NOMO-1 treated with DMSO at 0.1 percent for 48 hours (cell line): ENCODE results near the gene NAE1.
A peak's percentile ranks its signal among the peaks of the same experiment; 100 is the strongest.
"Not testable (repeated sequence)": the region's sequence is repeated elsewhere in the genome, so short reads cannot be mapped to it uniquely, and the experiment has no call there.

Experiments used
- DNase-seq: peaks from one replicate; lab custom pipeline; 2025; ENCODE audit not compliant: unreplicated experiment; lab: John Stamatoyannopoulos, UW

The NAE1 gene

DNA sequence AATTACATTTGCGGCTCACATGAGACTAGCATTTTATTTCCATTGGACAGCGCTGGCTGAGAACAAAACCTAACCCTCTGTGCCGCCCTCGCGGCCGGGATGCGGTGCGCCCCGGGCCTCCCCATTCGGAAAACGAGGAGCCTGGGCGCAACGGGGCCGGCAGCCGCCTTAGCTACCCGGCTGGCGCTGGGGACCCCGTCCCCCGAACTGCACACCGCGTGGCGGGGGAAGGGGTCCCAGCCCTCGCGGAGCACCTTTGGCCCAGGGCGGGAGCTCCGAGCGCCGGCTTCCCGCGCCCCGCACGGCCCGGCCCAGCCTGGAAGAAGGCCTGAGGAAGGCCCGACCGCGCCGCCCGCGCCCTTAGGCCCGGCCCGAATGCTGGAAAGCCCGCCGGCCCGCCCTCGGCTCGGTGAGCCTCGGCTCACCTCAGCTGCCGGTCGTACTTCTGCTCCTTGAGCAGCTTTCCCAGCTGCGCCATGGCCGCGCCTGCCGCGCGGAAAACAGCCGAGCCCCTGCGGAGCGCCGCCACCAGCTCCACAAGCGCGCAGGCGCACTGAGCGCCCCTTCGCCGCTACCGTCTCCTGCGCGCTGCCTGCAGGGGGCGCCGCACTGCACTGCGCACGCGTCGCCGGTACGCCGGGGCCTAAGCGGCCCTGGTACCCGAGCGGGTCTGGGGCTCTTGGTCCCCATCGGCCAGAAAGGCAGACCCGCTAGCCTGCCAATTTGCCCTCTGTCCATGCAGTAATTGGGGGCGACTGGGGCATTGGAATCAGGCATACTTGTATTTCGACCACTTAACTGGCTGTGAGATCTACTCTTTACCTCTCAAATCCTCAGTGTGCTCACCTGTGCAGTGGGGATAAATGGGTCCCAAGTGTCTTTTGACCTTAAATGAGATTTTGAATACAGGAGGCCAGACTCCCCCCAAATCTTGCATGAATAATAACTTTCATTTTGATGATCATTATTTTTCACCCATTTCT is at the start of gene NAE1:
NAE1 (minus strand) TSS at position 555 of the 983 bp plus-strand sequence; CDS start at position 478, 77 bp downstream.
- DNase-seq, result peak; percentile 81

- DNase-seq, result peak; percentile 36
These were observed 47.3 kb upstream of the NAE1 start for GRCh38 chr16:66878067-66878466.

GRCh38 chr16:66874079-66874775 is 43.5 kb upstream of the NAE1 start:
- peak; percentile 13 for DNase-seq

DNA sequence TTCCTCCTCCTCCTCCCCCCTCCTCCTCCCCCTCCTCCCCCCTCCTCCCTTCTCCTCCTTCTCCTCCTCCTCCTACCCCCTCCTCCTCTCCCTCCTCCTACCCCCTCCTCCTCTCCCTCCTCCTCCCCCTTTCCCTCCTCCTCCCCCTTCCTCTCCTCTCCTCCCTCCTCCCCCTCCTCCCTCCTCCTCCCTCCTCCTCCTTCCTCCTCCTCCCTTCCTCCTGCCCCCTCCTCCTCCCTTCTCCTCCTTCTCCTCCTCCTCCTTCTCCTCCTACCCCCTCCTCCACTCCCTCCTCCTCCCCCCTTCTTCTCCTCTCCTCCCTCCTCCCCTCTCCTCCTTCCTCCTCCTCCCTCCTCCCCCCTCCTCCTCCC is 42.9 kb upstream of the NAE1 start:
- no peak for DNase-seq

DNA sequence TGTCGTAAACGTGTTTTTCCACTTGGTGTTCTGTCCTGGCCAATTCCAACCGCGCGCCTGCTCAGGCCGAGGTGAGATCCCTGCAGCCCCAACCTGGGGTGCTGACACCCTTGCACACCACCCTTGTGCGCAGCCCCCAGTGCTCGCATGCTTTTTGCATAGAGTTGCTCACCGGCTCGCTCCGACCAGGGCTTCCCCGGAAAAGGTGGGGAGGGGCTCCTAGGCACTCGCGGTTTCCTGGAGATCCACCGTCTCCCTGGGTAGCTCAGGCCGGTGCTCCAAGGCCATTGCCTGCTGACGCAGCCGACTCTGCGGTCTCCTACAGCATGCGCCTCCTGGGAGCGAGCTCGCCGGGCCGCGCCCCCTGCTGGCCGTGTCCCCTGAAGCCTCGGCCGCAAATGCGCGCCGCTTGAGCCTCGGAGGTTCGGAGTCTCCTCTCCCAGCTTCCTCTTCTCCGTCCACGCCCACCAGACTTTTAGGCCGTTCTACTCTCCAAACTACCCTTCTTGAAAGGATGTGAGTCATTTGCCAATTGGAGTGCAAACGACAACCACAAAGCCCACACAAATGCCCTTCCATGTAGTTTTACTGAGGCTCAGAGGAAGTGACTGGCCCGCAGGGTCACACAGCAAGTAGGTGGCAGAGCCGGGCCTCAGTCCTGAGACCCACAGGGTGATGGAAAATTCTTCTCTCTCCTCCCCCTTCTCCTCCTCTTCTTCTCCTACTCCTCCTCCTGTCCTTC is 42.3 kb upstream of the NAE1 start:
- DNase-seq, result peak; percentile 100

GRCh38 chr16:66872559-66872942 is 41.8 kb upstream of the NAE1 start:
- DNase-seq, result no peak

DNA sequence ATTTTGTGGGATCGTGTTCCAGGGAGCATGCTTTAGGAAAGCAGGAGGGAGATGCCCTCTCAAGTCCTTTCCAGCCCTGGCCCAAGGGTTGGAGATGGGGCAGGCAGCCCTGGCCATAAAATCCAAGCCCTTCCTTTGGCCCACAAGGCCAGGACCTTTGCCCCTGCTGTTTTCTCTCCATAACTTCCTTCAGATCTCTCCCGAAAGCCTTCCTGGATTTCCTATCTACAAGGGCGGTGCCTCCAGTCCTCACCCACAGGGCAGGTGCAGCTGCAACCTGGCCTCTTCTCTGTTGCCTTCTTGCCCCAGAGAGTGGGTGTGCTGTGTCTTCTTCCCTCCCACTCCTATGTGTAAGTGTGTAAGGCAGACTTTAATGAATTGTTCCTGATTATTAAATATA is 41.1 kb upstream of the NAE1 start:
- DNase-seq, result no peak

- not testable (repeated sequence) for DNase-seq
These were observed 40.6 kb upstream of the NAE1 start for GRCh38 chr16:66871363-66871762.

GRCh38 chr16:66869424-66869823 is 38.6 kb upstream of the NAE1 start:
- DNase-seq, result no peak

DNA sequence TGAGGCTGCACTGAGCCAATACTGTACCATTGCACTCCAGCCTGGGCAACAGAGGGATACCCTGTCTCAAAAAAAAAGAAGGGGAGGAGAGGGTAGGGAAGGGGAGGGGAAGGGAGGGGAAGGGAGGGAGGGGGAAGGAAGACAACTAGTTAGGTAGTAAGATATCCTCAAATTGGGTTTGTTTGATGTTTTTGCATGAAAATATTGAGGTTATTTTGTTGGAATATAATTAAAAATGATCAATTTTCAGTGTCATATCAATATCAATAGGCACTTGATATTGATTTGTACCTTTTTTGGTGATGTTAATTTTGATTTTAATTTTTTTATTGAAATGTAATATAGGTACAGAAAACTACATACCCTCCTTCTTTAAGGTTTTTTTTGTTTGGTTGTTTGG is 32.9 kb upstream of the NAE1 start:
- no peak for DNase-seq

DNA sequence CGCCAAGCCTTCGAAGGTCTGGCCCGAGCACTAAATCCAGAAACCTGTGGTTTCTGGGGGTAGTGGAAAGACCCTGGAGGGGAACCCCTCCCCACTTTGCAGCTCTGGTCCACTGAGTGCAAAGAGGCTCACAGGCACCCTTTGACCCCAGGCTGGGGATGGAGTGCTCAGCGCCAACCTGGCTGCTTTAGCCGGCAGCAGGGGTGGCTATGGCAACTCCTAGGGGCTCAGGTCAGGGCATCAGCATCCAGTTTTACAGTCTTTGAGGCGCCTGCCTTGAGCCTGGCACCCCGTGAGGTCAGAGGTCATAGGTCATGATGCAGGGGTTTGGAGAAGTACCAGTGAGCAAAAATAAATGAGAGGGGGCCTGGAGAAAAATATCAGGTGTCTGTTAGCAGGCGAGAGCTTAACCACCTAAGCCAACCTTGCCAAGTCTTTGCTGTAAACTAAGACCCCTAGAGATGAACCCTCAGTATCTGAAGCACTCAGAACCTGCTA is 31.3 kb upstream of the NAE1 start:
- DNase-seq, result no peak

DNA sequence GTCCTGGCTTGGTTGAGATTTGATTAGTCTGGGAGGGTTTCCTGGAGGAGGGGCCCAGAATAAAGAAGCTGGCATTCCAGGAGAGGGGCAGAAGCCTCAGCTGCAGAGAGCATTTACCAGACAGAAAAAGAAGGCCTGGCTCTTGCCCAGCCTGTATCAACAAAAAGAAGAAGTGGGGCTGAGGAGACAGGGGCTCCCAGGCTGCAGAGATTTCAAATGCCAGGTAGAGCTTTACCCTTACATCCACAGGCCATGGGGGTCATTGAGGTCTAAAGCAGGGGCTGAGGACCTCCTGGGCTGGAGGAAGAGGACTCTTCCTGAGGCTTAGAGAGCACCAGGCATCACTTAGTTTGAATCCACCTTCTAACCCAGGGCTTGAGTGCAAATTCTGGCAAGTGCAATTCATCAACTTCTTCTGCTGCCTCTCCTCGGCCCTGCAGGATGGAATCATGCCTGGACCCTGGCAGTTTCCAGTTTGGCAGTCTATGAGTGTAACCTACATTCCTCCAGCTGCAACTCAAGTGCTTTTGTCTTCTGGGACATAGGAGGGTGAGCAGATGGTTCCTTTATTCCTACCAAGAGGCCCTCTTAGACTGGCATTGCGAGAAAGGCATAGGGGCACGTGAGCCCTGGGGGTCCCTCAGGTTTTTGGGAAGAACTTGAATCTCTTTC is 28.8 kb upstream of the NAE1 start:
- no peak for DNase-seq

DNA sequence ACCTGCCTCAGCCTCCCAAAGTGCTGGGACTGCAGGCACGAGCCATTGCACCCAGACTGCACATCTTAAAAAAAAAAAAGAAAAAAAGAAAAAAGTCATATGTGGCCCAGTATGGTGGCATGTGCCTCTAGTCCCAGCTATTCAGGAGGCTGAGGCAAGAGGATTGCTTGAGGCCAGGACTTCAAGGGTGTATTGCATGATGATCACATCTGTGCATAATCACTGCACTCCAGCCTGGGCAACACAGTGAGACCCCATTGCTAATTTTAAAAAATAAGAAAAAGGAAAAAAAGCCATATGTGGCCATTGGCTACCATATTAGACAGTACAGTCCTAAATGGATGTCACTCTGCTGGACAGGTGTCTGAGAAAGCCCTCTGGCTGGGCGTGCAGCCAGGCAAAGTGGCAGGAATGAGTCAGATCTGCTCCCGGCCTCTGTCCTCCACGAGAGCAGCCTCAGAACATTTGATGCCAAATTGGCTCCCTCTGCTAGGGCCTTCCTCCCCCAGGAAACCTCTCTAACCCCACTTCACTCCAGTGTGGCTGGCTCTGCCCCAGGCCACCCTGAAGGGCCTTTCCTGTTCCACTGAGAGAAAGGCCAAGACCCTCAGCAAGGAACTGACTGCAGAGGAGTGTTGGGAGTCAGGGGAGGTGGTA is 28.1 kb upstream of the NAE1 start:
- DNase-seq, result no peak

DNA sequence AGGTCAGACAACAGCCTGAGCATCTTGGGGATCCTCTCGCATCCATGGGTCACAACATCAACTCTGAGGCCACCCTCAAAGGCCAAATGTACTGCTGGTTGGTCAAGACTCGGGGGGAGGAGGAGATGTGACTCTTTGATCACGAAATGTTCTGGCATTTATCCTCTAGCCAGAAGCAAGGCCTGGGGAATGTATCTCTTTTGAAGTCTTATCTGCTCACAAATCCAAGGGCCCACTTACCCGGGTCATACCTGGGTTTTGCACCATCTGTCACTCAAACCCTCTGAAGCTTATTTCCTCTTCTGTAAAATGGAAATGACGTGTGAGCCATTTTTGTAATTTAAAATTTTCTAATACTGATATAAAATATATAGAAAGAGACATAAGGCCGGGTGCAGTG is 26.7 kb upstream of the NAE1 start:
- no peak for DNase-seq

DNA sequence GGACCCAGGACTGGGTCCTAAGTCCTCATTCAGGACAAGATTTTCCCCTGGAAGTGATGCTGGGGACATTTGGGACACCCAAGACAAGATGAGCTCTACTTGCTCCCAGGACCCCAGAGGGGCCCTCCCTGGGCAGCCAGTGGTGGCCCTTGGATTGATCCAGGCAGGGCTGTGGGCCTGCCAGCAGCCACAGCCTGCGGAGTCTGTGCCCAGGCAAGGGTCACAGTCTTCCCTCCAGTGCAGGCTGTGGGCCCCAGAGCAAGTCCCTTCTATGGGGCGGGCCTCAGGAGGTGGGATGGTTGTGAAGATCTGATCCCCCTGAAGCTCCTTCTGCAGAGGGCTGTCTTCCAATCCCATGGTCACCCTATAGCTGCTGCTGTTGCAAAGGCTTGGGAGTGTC is 26.0 kb upstream of the NAE1 start:
- no peak for DNase-seq

GRCh38 chr16:66856184-66856730 is 25.5 kb upstream of the NAE1 start:
- no peak for DNase-seq

DNA sequence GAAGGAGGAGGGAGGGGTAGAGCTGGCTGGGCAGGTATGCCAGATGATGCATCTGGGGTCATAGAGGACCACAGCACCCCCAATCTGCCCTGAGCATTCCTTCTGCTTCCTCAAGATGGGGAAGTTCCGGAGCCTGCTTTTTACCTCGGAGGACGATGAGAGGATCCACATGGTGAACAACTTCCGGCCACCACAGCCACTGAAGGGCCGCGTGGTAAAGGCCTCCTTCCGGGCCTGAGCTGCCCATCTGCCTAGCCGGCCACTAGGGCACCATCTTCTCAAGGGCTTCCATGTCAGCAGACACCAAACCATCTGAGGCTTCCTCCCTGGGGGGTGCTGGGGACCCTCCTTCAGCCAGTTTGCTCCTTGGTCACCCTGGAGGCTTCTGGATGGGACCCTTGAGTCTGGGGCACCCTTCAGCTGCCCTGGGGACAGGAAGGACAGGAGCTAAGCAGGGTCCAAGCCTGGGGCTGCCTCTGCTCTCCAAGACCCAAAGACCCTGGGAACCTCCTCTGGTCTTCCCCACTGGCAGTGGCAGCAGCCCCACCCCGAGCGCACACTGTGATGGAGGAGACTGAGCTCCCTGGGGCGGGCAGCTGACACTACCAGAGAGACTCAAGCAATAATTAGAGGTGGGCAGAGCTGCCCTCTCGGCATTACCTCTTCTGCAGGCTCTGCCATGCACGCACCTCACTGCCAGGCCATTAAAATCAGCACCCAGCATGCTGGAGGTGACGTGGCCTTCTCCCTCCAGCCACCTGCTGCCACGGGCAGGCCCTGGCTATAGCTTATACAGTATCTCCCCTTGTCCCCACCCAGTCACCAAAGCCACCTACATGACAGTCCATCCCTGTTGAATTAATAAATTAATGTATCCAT is 22.7 kb upstream of the NAE1 start:
- no peak for DNase-seq

DNA sequence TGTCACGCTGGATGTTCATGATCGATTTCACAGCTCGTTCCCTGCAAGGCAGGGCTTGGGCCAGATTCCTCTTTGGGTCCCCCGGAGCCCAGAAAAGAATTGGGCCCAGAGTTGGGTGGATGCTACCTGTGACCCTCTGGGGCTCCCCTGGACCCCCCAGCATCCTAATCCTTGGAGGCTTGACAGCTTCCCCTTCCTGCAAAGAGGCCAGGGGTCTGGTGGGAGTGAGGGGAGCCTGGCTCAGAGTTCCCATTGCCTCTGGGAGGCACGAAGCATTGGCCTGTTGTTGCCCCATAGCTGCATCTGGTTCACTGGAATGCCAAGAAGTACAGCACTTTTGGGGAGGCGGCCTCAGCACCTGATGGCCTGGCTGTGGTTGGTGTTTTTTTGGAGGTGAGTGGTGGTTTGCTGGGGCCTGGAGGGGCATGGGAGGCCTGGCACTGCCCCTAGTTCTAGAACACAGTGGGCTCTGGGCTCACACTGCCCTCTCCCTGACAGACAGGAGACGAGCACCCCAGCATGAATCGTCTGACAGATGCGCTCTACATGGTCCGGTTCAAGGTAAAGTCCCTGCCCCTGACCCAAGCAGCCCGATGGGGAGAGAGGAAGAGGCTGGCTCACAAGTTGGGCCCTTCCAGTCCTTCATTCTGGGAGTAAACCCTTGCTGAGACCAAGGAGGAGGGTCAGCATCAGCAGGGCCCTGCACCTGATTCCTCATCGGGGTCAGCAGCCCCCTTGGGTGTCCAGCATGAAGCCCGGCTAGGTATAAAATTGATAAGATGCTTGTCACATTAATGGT is 20.6 kb upstream of the NAE1 start:
- no peak for DNase-seq
